Activated CD8-positive, alpha-beta memory T cell treated with anti-CD3 and anti-CD28 coated beads, Interleukin-2, amount 10 ng/mL, durations not matched to agents 7 days and 5 days (primary cell): ENCODE measurements around the gene GPC1. TPM values are rescaled to one million over a fixed set of nuclear protein-coding genes. Genes with fewer than 3 reads are reported as not detected.

ENCODE experiments used
- ATAC-seq: fragments of 150-1000 bp; cut with Tn5 transposase; one replicate; pipeline ENCODE4 v1.10.0; 2021; ENCODE audit warnings: moderate library complexity
- CTCF ChIA-PET: fragments of 350-600 bp; sonication (Branson Sonifier 250); formaldehyde crosslinking; loops from one replicate; lab custom pipeline; 2021; ENCODE audit warnings: antibody characterized with exemption; lab: Charles Lee
- DNase-seq: peaks from one replicate; pipeline ENCODE4 v3.0.0-alpha.2; 2020
- H3K27ac Mint-ChIP-seq: one replicate; pipeline ENCODE4 v1.8.0; 2021; ENCODE audit warnings: mild to moderate bottlenecking, mixed read lengths
- H3K27me3 Mint-ChIP-seq: one replicate; pipeline ENCODE4 v1.8.0; 2021; ENCODE audit warnings: mixed read lengths
- H3K36me3 Mint-ChIP-seq: one replicate; pipeline ENCODE4 v1.8.0; 2021; ENCODE audit warnings: mild to moderate bottlenecking, mixed read lengths
- H3K4me1 Mint-ChIP-seq: one replicate; pipeline ENCODE4 v1.8.0; 2021; ENCODE audit warnings: mixed read lengths
- H3K4me3 Mint-ChIP-seq: one replicate; pipeline ENCODE4 v1.8.0; 2021; ENCODE audit warnings: mild to moderate bottlenecking, moderate library complexity, mixed read lengths
- H3K9me3 Mint-ChIP-seq: one replicate; pipeline ENCODE4 v1.8.0; 2022; ENCODE audit warnings: low read depth, mixed read lengths
- total RNA-seq, 2 experiments: library from RNA; stranded (reverse); gene quantifications; one replicate each; pipeline ENCODE4 v1.2.3, GENCODE V29; 2021

Gene GPC1
- total RNA-seq, 2 experiments from 2014 or later = 3.2 to 4.5 TPM

DNA sequence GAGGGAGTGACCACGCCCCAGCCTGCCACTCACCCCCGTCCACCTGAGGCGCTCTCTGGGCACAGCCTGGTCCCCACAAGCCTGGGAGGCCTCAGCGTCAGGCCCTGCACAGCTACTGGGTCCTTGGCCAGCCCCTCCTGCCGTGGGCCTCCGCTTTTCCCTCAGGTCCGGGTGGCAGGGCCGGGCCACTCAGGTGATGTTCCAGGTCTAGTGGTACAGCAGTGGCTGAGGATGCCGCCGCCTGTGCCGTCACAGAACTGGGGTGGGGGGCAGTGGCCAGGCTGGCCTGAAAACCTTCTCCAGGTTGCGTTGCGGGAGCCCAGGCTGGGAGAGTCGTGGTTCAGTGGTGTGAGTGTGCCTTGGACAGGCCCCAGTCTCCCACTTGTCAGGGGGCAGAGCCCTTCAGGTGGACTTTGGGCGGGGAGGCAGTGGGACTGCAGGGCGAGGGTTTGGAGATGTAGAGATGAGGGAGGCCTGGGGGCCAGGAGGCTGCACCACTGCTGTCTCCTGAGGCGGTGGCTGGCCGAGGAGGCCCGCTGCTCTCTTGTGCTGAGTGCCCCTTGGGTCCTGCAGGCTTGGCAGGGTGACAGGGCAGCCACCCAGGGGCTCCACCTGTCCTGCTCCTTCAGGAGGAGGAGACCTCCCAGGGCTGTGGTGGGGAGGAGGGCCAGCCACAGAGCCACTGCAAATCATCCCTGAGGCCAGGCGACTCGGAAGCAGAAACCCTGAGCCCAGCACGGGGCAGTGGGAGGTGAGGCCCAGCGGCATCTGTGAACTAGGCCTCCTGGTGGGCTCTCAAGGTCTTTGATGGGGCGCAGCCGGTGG is 7.6 kb downstream of the GPC1 start:
- no peaks in the 10 kb centered on the region for H3K36me3 Mint-ChIP-seq

DNA sequence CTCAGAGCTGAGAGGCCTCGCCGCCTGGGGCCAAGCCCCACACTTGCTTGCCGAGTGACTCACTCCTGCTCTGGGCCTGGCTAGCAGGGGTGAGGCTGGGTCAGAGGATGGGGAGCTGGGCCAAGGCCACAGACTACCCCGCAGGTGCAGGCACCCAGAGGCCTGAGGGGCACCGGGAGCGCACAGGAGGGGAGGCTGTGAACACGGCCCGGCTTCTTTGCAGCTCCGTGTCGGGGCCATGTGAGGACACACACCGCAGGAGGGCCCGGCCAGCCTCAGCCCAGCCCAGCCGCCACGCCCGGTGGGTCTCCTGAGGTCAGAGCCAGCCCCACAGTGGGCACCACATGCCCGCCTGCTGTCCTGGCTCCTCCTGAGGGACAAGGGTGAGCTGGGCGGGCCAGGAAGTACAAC is 8.4 kb downstream of the GPC1 start:
- H3K4me3 Mint-ChIP-seq = no peak overlapping the region
- no peak overlapping the region for H3K27ac Mint-ChIP-seq
- no peaks in the 10 kb centered on the region for H3K27me3 Mint-ChIP-seq
- DNase-seq (no peak), ATAC-seq (no peak)
- H3K36me3 Mint-ChIP-seq = no peaks in the 10 kb centered on the region
- CTCF ChIA-PET = no interaction called here
- no peaks in the 10 kb centered on the region for H3K9me3 Mint-ChIP-seq
- no peaks in the 10 kb centered on the region for H3K4me1 Mint-ChIP-seq

More for the DNA sequence above, 7.6 kb downstream of the GPC1 start:
- DNase-seq (no peak), ATAC-seq (no peak)
- Mint-ChIP-seq H3K27ac (no peak overlapping the region), H3K9me3 (no peaks in the 10 kb centered on the region), H3K27me3 (peaks cover under 1% of the 10 kb centered on the region), H3K4me3 (no peak overlapping the region), H3K4me1 (no peaks in the 10 kb centered on the region)
- CTCF ChIA-PET = no interaction called here

- Mint-ChIP-seq H3K4me1 (no peaks in the 10 kb centered on the region), H3K27me3 (no peaks in the 10 kb centered on the region), H3K27ac (no peak overlapping the region), H3K9me3 (no peaks in the 10 kb centered on the region), H3K4me3 (no peak overlapping the region), H3K36me3 (no peaks in the 10 kb centered on the region)
- CTCF ChIA-PET = no interaction called here
- ATAC-seq (no peak), DNase-seq (no peak)
Observed at GRCh38 chr2:240444464-240444863, 9.0 kb downstream of the GPC1 start.

GRCh38 chr2:240445961-240446663 is 10.6 kb downstream of the GPC1 start:
- Mint-ChIP-seq H3K9me3 (no peaks in the 10 kb centered on the region), H3K4me3 (no peak overlapping the region), H3K27me3 (peaks cover 7% of the 10 kb centered on the region), H3K36me3 (no peaks in the 10 kb centered on the region), H3K27ac (no peak overlapping the region), H3K4me1 (no peaks in the 10 kb centered on the region)
- no peak for DNase-seq
- no peak for ATAC-seq
- CTCF ChIA-PET = no interaction called here

DNA sequence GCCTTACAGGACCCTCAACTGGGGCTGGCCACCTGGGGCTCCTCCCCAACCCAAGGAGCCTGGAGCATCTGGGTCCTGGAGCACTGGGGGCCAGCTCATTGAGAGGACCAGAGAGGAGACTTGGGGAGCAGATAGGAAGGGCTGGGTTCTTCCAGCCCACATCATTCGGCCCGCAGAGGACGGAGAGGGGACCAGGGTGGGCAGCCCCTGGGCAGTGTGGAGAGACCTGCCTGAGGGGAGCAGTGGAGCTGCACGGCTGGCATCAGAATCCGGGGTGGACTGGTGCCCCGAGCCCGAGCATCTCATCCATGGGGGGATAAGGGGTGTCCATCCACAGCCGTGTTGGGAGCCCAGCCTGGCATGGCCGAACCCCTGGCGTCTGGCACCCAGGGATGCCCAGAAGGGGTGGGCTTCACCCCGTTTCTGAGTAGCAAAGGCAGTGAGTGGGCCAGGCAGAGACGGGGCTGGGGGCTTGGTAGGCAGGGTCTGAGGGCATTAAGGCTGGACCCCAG is 11.3 kb downstream of the GPC1 start:
- no peak overlapping the region for H3K4me3 Mint-ChIP-seq
- H3K4me1 Mint-ChIP-seq = no peaks in the 10 kb centered on the region
- H3K36me3 Mint-ChIP-seq = no peaks in the 10 kb centered on the region
- CTCF ChIA-PET = no interaction called here
- peaks cover 13% of the 10 kb centered on the region for H3K27me3 Mint-ChIP-seq
- H3K9me3 Mint-ChIP-seq = no peaks in the 10 kb centered on the region
- ATAC-seq (no peak), DNase-seq (no peak)
- H3K27ac Mint-ChIP-seq = no peak overlapping the region

DNA sequence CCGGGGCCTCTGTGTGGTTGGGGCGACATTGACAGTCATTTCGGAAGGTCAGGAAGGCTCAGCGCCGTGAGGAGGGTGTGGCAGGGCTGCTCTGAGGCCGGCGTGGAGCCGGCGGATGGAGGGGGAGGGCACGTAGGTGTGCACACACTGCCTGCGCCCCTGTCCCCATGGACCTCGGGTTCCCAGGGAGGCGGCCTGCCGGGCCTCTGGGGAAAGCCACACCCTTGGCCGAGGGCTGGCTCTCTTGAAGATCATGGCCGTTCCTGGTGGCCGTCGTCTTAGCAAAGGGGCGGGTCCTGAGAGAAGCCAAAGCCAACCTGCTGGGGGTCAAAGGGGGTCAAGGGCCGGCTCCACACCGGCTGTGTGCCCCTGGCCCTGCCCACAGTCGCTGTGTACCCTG is 11.9 kb downstream of the GPC1 start:
- DNase-seq (no peak), ATAC-seq (no peak)
- no peaks in the 10 kb centered on the region for H3K4me1 Mint-ChIP-seq
- H3K4me3 Mint-ChIP-seq = no peak overlapping the region
- peaks cover 19% of the 10 kb centered on the region for H3K27me3 Mint-ChIP-seq
- CTCF ChIA-PET = no interaction called here
- no peak overlapping the region for H3K27ac Mint-ChIP-seq
- no peaks in the 10 kb centered on the region for H3K9me3 Mint-ChIP-seq
- H3K36me3 Mint-ChIP-seq = no peaks in the 10 kb centered on the region

- DNase-seq = no peak
- CTCF ChIA-PET = no interaction called here
- no peak for ATAC-seq
- Mint-ChIP-seq H3K27ac (no peak overlapping the region), H3K9me3 (no peaks in the 10 kb centered on the region), H3K36me3 (no peaks in the 10 kb centered on the region), H3K4me3 (no peak overlapping the region), H3K27me3 (peaks cover 19% of the 10 kb centered on the region), H3K4me1 (no peaks in the 10 kb centered on the region)
Observed at GRCh38 chr2:240447934-240448333, 12.5 kb downstream of the GPC1 start.

- ATAC-seq (no peak), DNase-seq (no peak)
- no peaks in the 10 kb centered on the region for H3K36me3 Mint-ChIP-seq
- H3K4me1 Mint-ChIP-seq = no peaks in the 10 kb centered on the region
- H3K9me3 Mint-ChIP-seq = no peaks in the 10 kb centered on the region
- H3K4me3 Mint-ChIP-seq = no peak overlapping the region
- CTCF ChIA-PET = no interaction called here
- no peak overlapping the region for H3K27ac Mint-ChIP-seq
- H3K27me3 Mint-ChIP-seq = peaks cover 19% of the 10 kb centered on the region
Observed at GRCh38 chr2:240448387-240449274, 13.2 kb downstream of the GPC1 start.

- DNase-seq (no peak), ATAC-seq (no peak)
- peaks cover 30% of the 10 kb centered on the region for H3K27me3 Mint-ChIP-seq
- no peaks in the 10 kb centered on the region for H3K9me3 Mint-ChIP-seq
- CTCF ChIA-PET = interaction anchor here (0.9 kb wide), 1 partner anchor 11 kb away, joined by 3 read pairs; no protein-coding TSS in a partner anchor
- no peak overlapping the region for H3K27ac Mint-ChIP-seq
- H3K36me3 Mint-ChIP-seq = no peaks in the 10 kb centered on the region
- peaks cover 2% of the 10 kb centered on the region for H3K4me1 Mint-ChIP-seq
- H3K4me3 Mint-ChIP-seq = no peak overlapping the region
Observed at GRCh38 chr2:240449764-240450531, 14.5 kb downstream of the GPC1 start.

- CTCF ChIA-PET = interaction anchor here (0.9 kb wide), 1 partner anchor 12 kb away, joined by 3 read pairs; no protein-coding TSS in a partner anchor
Observed at GRCh38 chr2:240450532-240451107, 15.2 kb downstream of the GPC1 start.

DNA sequence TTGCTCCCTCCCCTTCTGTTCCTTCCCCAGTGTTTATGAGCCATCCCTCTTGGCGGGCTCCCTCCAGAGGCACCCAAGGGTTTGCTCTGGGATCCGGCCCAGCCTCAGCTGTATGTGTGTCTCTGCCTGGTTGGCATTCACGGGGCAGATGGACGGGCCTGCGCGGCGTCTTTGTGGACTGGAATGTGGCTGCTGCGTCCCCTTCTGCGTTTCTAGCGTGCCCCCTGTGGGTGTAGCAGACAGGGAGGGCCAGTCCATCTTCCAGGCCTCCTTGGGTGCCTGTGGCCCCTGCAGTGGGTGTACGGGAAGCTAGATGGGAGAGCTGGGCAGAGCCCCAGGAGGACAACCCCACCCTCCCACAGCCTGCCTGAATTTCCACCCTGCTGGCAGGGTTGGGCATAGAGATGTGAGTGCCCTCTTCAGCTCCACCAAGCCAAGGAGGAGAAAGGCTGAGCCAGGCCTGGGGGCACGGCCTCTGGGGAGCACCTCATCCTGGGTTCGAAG is 15.7 kb downstream of the GPC1 start:
- no peak for DNase-seq
- no peak overlapping the region for H3K27ac Mint-ChIP-seq
- CTCF ChIA-PET = no interaction called here
- no peak for ATAC-seq
- H3K9me3 Mint-ChIP-seq = no peaks in the 10 kb centered on the region
- no peak overlapping the region for H3K4me3 Mint-ChIP-seq
- H3K36me3 Mint-ChIP-seq = no peaks in the 10 kb centered on the region
- peaks cover 2% of the 10 kb centered on the region for H3K4me1 Mint-ChIP-seq
- H3K27me3 Mint-ChIP-seq = peaks cover 36% of the 10 kb centered on the region

More at GRCh38 chr2:240450532-240451107, 15.2 kb downstream of the GPC1 start:
- Mint-ChIP-seq H3K9me3 (no peaks in the 10 kb centered on the region), H3K27me3 (peaks cover 35% of the 10 kb centered on the region), H3K4me3 (no peak overlapping the region), H3K4me1 (peaks cover 2% of the 10 kb centered on the region), H3K27ac (no peak overlapping the region), H3K36me3 (no peaks in the 10 kb centered on the region)
- DNase-seq (no peak), ATAC-seq (no peak)

- no peak overlapping the region for H3K27ac Mint-ChIP-seq
- CTCF ChIA-PET = no interaction called here
- ATAC-seq = no peak
- H3K9me3 Mint-ChIP-seq = no peaks in the 10 kb centered on the region
- H3K27me3 Mint-ChIP-seq = peaks cover 42% of the 10 kb centered on the region
- peaks cover 2% of the 10 kb centered on the region for H3K4me1 Mint-ChIP-seq
- no peak overlapping the region for H3K4me3 Mint-ChIP-seq
- DNase-seq = no peak
- H3K36me3 Mint-ChIP-seq = no peaks in the 10 kb centered on the region
Observed at GRCh38 chr2:240451791-240452461, 16.5 kb downstream of the GPC1 start.
